HepG2 (cell line): ENCODE measurements around the gene TATDN2. TPM values are rescaled to one million over a fixed set of nuclear protein-coding genes. Genes with fewer than 3 reads are reported as not detected.

ENCODE experiments used
- ATAC-seq: fragments of 200-7000 bp; cut with Tn5 transposase; 3 replicates; pipeline ENCODE4 v1.9.1; 2020; ENCODE audit warnings: mild to moderate bottlenecking, moderate library complexity
- BruUV-seq: library from RNA; stranded (reverse); fragments of 400-500 nt; replicated peaks from 2 replicates; lab custom pipeline; 2021; lab: Mats Ljungman, UMichigan
- CTCF ChIA-PET: fragments of 300-600 bp; formaldehyde crosslinking; extraction: SDS; loops from one replicate; lab custom pipeline; 2021; ENCODE audit warnings: low total read pairs, inconsistent platforms, low intra/inter-chr PET ratio; lab: Yijun Ruan, JAX
- POLR2A ChIA-PET: fragments of 350-600 bp; sonication (Branson Sonifier 250); formaldehyde crosslinking; loops from one replicate; lab custom pipeline; 2020; ENCODE audit warnings: antibody characterized with exemption, inconsistent platforms; lab: Yijun Ruan, JAX
- DNase-seq: peaks from one replicate; pipeline ENCODE4 v3.0.0-alpha.2; 2015; ENCODE audit warnings: low spot score
- FAIRE-seq: peaks from 3 replicates; lab custom pipeline; 2011; peaks lifted over from hg19 to GRCh38; lab: Jason Lieb, UNC
- H2AFZ ChIP-seq: one replicate; pipeline ENCODE4 v1.6.1; 2011; ENCODE audit warnings: low read length, inconsistent platforms
- H3K27ac ChIP-seq: fragments of 300-600 bp; 3 replicates; pipeline ENCODE4 v1.8.0; 2011; ENCODE audit warnings: mixed run types, mild to moderate bottlenecking, mixed read lengths, low read length, inconsistent platforms; ENCODE audit not compliant: insufficient read depth; ENCODE audit errors: extremely low read length
- H3K27me3 ChIP-seq, 2 experiments: fragments of 200-600 bp in 1 of 2; 2 replicates in 1 of 2; 3 replicates in 1 of 2; pipeline versions ENCODE4 v1.6.0 to v1.8.0; 2011; ENCODE audit warnings: low read length in 2 of 2, mild to moderate bottlenecking in 2 of 2, moderate library complexity in 2 of 2, inconsistent platforms in 1 of 2; ENCODE audit not compliant: insufficient read depth in 2 of 2, control insufficient read depth in 1 of 2
- H3K36me3 ChIP-seq, 2 experiments: fragments of 200-600 bp in 1 of 2; replicated peaks in 1 of 2; 2 replicates in 1 of 2; 3 replicates in 1 of 2; pipeline versions ENCODE4 v1.5.1 to v1.8.0; 2011; ENCODE audit warnings: low read length in 2 of 2, inconsistent platforms in 1 of 2; ENCODE audit not compliant: insufficient read depth in 2 of 2, control insufficient read depth in 1 of 2
- H3K4me1 ChIP-seq: 2 replicates; pipeline ENCODE4 v1.5.1; 2012; ENCODE audit warnings: low read length, inconsistent platforms; ENCODE audit not compliant: insufficient read depth
- H3K4me2 ChIP-seq: 2 replicates; pipeline ENCODE4 v1.6.0; 2011; ENCODE audit warnings: low read depth, low read length, inconsistent platforms
- H3K4me3 ChIP-seq, 3 experiments: fragments of 200-600 bp in 1 of 3; sonication (generic), shearing (Covaris generic) in 1 of 3; replicated peaks in 1 of 3; 2 replicates each; pipeline ENCODE4 v1.5.1; 2011 to 2016; ENCODE audit warnings: low read length in 3 of 3, inconsistent platforms in 2 of 3, low read depth in 2 of 3, mild to moderate bottlenecking in 2 of 3, control low read depth in 1 of 3, mixed read lengths in 1 of 3; ENCODE audit not compliant: insufficient read depth in 1 of 3
- H3K79me2 ChIP-seq: one replicate; pipeline ENCODE4 v1.6.1; 2011; ENCODE audit warnings: low read length, inconsistent platforms; ENCODE audit not compliant: insufficient read depth
- H3K9ac ChIP-seq: 2 replicates; pipeline ENCODE4 v1.6.0; 2011; ENCODE audit warnings: mild to moderate bottlenecking, low read depth, low read length, inconsistent platforms; ENCODE audit not compliant: insufficient read depth
- H3K9me3 ChIP-seq: 2 replicates; pipeline ENCODE4 v1.5.1; 2012; ENCODE audit warnings: mild to moderate bottlenecking, low read length
- H4K20me1 ChIP-seq: 2 replicates; pipeline ENCODE4 v1.6.0; 2011; ENCODE audit warnings: inconsistent platforms, mild to moderate bottlenecking, low read length, moderate library complexity; ENCODE audit not compliant: insufficient read depth
- ARHGAP35 ChIP-seq: sonication (generic); formaldehyde crosslinking; IDR thresholded peaks from 2 replicates; pipeline ENCODE4 v1.9.0; 2022; ENCODE audit warnings: mild to moderate bottlenecking, inconsistent platforms, moderate library complexity, missing genetic modification reagents, borderline replicate concordance
- CCDC6 ChIP-seq: sonication (generic); formaldehyde crosslinking; IDR thresholded peaks from 2 replicates; pipeline ENCODE4 v1.8.1; 2022; ENCODE audit warnings: mild to moderate bottlenecking, missing genetic modification reagents, moderate library complexity
- EEA1 ChIP-seq: sonication (generic); formaldehyde crosslinking; IDR thresholded peaks from 2 replicates; pipeline ENCODE4 v1.5.1; 2020; ENCODE audit warnings: mild to moderate bottlenecking, missing genetic modification reagents, borderline replicate concordance
- GPN1 ChIP-seq: sonication (generic); formaldehyde crosslinking; IDR thresholded peaks from 2 replicates; pipeline ENCODE4 v1.5.1; 2020; ENCODE audit warnings: missing genetic modification reagents, borderline replicate concordance
- JUN ChIP-seq: sonication (generic); formaldehyde crosslinking; IDR thresholded peaks from 2 replicates; pipeline ENCODE4 v1.4.0; 2020; ENCODE audit warnings: mild to moderate bottlenecking, missing genetic modification reagents
- KIAA2018 ChIP-seq: sonication (generic); formaldehyde crosslinking; IDR thresholded peaks from 2 replicates; pipeline ENCODE4 v1.5.0; 2020; ENCODE audit warnings: mild to moderate bottlenecking, missing genetic modification reagents, borderline replicate concordance
- KLF16 ChIP-seq, 2 experiments: sonication (generic) in 1 of 2; formaldehyde crosslinking in 1 of 2; IDR thresholded peaks; 2 replicates each; pipeline versions ENCODE4 v1.6.1 to v1.8.0; 2016 to 2023; ENCODE audit warnings: missing genetic modification reagents in 2 of 2, missing compliant biosample characterization in 1 of 2
- PAX8 ChIP-seq: sonication (generic); formaldehyde crosslinking; IDR thresholded peaks from 2 replicates; pipeline ENCODE4 v1.8.0; 2022; ENCODE audit warnings: mild to moderate bottlenecking, missing genetic modification reagents, borderline replicate concordance
- PRPF4 ChIP-seq: fragments of 200-400 bp; formaldehyde crosslinking; IDR thresholded peaks from 2 replicates; pipeline ENCODE4 v1.6.1; 2016; ENCODE audit warnings: low read length, low read depth; ENCODE audit not compliant: poor library complexity, severe bottlenecking
- RBM39 ChIP-seq: fragments of 200-400 bp; formaldehyde crosslinking; IDR thresholded peaks from one replicate; pipeline ENCODE4 v1.6.1; 2018; ENCODE audit warnings: antibody characterized with exemption, mild to moderate bottlenecking, low read depth, low read length; ENCODE audit not compliant: poor library complexity, severe bottlenecking
- ZC3H4 ChIP-seq: sonication (generic); formaldehyde crosslinking; IDR thresholded peaks from 2 replicates; pipeline ENCODE4 v1.4.0; 2020; ENCODE audit warnings: missing genetic modification reagents, borderline replicate concordance
- ZNF143 ChIP-seq: sonication (generic); formaldehyde crosslinking; IDR thresholded peaks from 2 replicates; pipeline ENCODE4 v1.4.0; 2020; ENCODE audit warnings: missing genetic modification reagents
- ZNF276 ChIP-seq: sonication (generic); formaldehyde crosslinking; IDR thresholded peaks from 2 replicates; pipeline ENCODE4 v1.4.0; 2020; ENCODE audit warnings: mild to moderate bottlenecking, low read depth, missing genetic modification reagents
- ZNF333 ChIP-seq: sonication (generic); formaldehyde crosslinking; IDR thresholded peaks from 2 replicates; pipeline ENCODE4 v1.4.0; 2020; ENCODE audit warnings: mild to moderate bottlenecking, missing genetic modification reagents, borderline replicate concordance
- ZNF570 ChIP-seq: sonication (generic); formaldehyde crosslinking; IDR thresholded peaks from 2 replicates; pipeline ENCODE4 v1.4.0; 2020; ENCODE audit warnings: mild to moderate bottlenecking, missing genetic modification reagents, borderline replicate concordance
- WGBS: methylation state at CpG from one replicate; pipeline ENCODE4 v1.1.6; 2017; ENCODE audit warnings: low lambda C conversion rate; 5-methylcytosine and 5-hydroxymethylcytosine counted together
- in situ Hi-C: cut with HindIII; loops from 2 replicates; pipeline ENCODE4 v1.10.0; 2017; ENCODE audit warnings: low pct_unique_long_range_greater_than_20kb; ENCODE audit not compliant: extremely low pct_ligation_motif_present
- intact Hi-C: fragments of 100-400 bp; cut with micrococcal nuclease; formaldehyde crosslinking; loops from one replicate; pipeline ENCODE4 v1.10.0; 2022; ENCODE audit not compliant: unreplicated experiment
- polyA plus RNA-seq, 8 experiments: library from polyadenylated mRNA; depleted of rRNA in 3 of 8; stranded (reverse) in 7 of 8; unstranded in 1 of 8; fragments of >200 nt; fragmentation: Illumina TruSeq in 4 of 8; extraction: Trizol in 4 of 8; gene quantifications; 2 replicates each; pipeline versions ENCODE4 v1.2.1 to v1.2.3, GENCODE V29; 2011 to 2016; ENCODE audit warnings: low read depth in 4 of 8, missing spikeins in 1 of 8, mixed read lengths in 1 of 8; ENCODE audit not compliant: insufficient read depth in 1 of 8
- total RNA-seq, 5 experiments: library from RNA; depleted of rRNA; stranded (reverse); fragments of >200 nt; fragmentation: Illumina TruSeq; extraction: Trizol; gene quantifications; 2 replicates each; pipeline ENCODE4 v1.2.3, GENCODE V29; 2016; ENCODE audit warnings: low read depth in 1 of 5

Gene TATDN2
- total and polyA plus RNA-seq, 2 of the 13 experiments (the other 11 are each of a cell fraction or from before 2014, with no cell fraction given): 12.1 to 21.9 TPM

- BruUV-seq: no TSS peak
- H3K4me1 ChIP-seq: peaks cover 10% of the 10 kb centered on the region
- no peaks in the 10 kb centered on the region for H3K9me3 ChIP-seq
- H3K27ac ChIP-seq: no peak overlapping the region
- no peak overlapping the region for H3K4me3 ChIP-seq
- peaks cover 36% of the 10 kb centered on the region for H4K20me1 ChIP-seq
- CTCF ChIA-PET: no interaction called here
- H3K36me3 ChIP-seq: peaks cover 45 to 87% of the 10 kb centered on the region in 2 experiments
- H3K27me3 ChIP-seq: no peaks in the 10 kb centered on the region
- peaks cover 54% of the 10 kb centered on the region for H3K79me2 ChIP-seq
- in situ Hi-C loops (no loop called here), intact Hi-C loops (no loop called here)
- ATAC-seq: no peak
- no peak overlapping the region for H2AFZ ChIP-seq
- WGBS: 93% methylated on average over 1 of the region's 1 CpG
- no peak for FAIRE-seq
- no peak overlapping the region for H3K9ac ChIP-seq
- POLR2A ChIA-PET: interaction anchor here (0.7 kb wide), 1 partner anchor 16 kb away, joined by 3 read pairs; no protein-coding TSS in a partner anchor
- no peak for DNase-seq
- no peak overlapping the region for H3K4me2 ChIP-seq
- TF ChIP-seq ARHGAP35 (CRISPR knock-in tag) (no peak), ZNF570 (no peak), KLF16 (CRISPR knock-in tag; IDR thresholded peaks at IDR 0.05) (no peak), ZNF143 (CRISPR knock-in tag) (no peak), PAX8 (CRISPR knock-in tag) (no peak), PRPF4 (no peak), ZC3H4 (CRISPR knock-in tag) (no peak), ZNF276 (CRISPR knock-in tag) (no peak), CCDC6 (no peak), EEA1 (CRISPR knock-in tag) (no peak), GPN1 (CRISPR knock-in tag) (no peak), KIAA2018 (CRISPR knock-in tag) (no peak), ZNF333 (no peak), RBM39 (no peak), JUN (CRISPR knock-in tag) (no peak)
These were observed 26.3 kb downstream of the TATDN2 start for GRCh38 chr3:10274601-10275000.
